Measurements from ENCODE around the gene TMEM269.

The TMEM269 gene

DNA sequence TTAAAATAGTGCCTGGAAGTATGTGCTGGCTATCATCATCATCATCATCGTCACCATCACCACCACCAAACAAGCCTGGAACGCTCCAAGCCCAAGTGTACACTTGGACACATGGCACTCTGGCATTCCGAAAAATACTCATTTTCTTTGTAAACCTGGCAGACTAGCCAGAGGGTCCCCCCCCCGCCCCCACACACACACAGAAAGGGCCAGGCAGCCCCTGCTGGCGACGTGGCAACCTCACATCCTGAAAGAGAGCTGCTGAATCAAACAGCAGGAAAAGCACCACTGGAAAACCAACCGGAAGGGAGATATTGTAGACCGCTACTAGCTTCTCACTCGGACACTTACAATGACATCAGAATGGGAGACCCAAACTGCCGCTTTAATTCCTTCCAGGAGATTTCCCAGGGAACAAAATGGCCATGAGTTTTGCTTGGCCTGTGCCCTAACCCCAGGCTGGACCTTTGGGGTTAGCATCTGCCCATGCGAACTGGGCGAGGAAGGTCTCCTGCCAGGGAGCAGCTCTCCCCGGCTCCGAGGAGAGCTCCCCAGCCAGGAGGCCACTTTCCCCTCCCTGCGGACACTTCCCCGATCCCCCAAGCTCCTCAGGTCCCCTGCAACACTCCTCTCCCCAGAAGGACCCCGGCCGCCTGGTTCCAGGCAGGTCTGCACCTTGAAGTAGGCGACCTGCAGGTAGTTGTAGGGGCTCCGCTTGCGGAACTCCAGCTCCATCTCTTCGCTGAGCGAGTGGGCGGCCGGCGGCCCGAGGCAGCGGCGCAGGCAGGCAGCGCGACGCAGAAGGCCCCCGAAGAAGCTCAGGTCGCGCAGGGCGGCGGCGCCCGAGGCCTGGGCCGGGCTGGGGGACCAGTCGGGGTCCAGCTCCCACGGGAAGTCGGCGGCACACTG is 18.7 kb upstream of the TMEM269 start (continued):
- TF ChIP-seq ZNF23 (tag by site-specific recombination; IDR thresholded peaks at IDR 0.05; ENCODE audit: borderline replicate concordance) (no peak), KLF8 (tag by site-specific recombination; IDR thresholded peaks at IDR 0.05) (no peak), YY1 (tag by site-specific recombination; IDR thresholded peaks at IDR 0.05) (no peak), SETDB1 (IDR thresholded peaks at IDR 0.05; ENCODE audit: insufficient read length, low read length) (no peak), ZNF426 (tag by site-specific recombination; IDR thresholded peaks at IDR 0.05) (no peak), ZNF341 (tag by site-specific recombination; IDR thresholded peaks at IDR 0.05; ENCODE audit: low read depth) (peak; percentile 68), ZNF324 (tag by site-specific recombination; IDR thresholded peaks at IDR 0.05) (no peak), ZNF621 (tag by site-specific recombination; IDR thresholded peaks at IDR 0.05) (no peak), ZNF558 (tag by site-specific recombination; IDR thresholded peaks at IDR 0.05) (no peak), PRDM1 (tag by site-specific recombination; IDR thresholded peaks at IDR 0.05) (peak; percentile 52; the same call in 1 of the 2 replicates), ZNF610 (tag by site-specific recombination; IDR thresholded peaks at IDR 0.05; ENCODE audit: borderline replicate concordance) (no peak), KLF10 (tag by site-specific recombination; IDR thresholded peaks at IDR 0.05) (no peak), OVOL3 (tag by site-specific recombination; IDR thresholded peaks at IDR 0.05) (no peak), ZNF670 (tag by site-specific recombination; IDR thresholded peaks at IDR 0.05; ENCODE audit: low read depth) (no peak), SCRT1 (tag by site-specific recombination; IDR thresholded peaks at IDR 0.05; ENCODE audit: borderline replicate concordance) (no peak), ZNF335 (tag by site-specific recombination; conservative IDR thresholded peaks at IDR 0.05) (peak; percentile 89), ZNF660 (tag by site-specific recombination; IDR thresholded peaks at IDR 0.05) (no peak), ZNF362 (tag by site-specific recombination; IDR thresholded peaks at IDR 0.05) (no peak), ZNF701 (tag by site-specific recombination; IDR thresholded peaks at IDR 0.05) (no peak), ZBTB44 (tag by site-specific recombination; IDR thresholded peaks at IDR 0.05) (no peak), ZXDB (tag by site-specific recombination; IDR thresholded peaks at IDR 0.05) (peak; percentile 85), ZNF133 (tag by site-specific recombination; IDR thresholded peaks at IDR 0.05) (no peak), ZNF747 (tag by site-specific recombination; IDR thresholded peaks at IDR 0.05) (no peak), SALL2 (tag by site-specific recombination; IDR thresholded peaks at IDR 0.05; ENCODE audit: borderline replicate concordance) (no peak)
- TF ChIP-seq, protein P1, sequence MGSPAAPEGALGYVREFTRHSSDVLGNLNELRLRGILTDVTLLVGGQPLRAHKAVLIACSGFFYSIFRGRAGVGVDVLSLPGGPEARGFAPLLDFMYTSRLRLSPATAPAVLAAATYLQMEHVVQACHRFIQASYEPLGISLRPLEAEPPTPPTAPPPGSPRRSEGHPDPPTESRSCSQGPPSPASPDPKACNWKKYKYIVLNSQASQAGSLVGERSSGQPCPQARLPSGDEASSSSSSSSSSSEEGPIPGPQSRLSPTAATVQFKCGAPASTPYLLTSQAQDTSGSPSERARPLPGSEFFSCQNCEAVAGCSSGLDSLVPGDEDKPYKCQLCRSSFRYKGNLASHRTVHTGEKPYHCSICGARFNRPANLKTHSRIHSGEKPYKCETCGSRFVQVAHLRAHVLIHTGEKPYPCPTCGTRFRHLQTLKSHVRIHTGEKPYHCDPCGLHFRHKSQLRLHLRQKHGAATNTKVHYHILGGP (tag by site-specific recombination; IDR thresholded peaks at IDR 0.05) = no peak
- TF ChIP-seq, protein P2, sequence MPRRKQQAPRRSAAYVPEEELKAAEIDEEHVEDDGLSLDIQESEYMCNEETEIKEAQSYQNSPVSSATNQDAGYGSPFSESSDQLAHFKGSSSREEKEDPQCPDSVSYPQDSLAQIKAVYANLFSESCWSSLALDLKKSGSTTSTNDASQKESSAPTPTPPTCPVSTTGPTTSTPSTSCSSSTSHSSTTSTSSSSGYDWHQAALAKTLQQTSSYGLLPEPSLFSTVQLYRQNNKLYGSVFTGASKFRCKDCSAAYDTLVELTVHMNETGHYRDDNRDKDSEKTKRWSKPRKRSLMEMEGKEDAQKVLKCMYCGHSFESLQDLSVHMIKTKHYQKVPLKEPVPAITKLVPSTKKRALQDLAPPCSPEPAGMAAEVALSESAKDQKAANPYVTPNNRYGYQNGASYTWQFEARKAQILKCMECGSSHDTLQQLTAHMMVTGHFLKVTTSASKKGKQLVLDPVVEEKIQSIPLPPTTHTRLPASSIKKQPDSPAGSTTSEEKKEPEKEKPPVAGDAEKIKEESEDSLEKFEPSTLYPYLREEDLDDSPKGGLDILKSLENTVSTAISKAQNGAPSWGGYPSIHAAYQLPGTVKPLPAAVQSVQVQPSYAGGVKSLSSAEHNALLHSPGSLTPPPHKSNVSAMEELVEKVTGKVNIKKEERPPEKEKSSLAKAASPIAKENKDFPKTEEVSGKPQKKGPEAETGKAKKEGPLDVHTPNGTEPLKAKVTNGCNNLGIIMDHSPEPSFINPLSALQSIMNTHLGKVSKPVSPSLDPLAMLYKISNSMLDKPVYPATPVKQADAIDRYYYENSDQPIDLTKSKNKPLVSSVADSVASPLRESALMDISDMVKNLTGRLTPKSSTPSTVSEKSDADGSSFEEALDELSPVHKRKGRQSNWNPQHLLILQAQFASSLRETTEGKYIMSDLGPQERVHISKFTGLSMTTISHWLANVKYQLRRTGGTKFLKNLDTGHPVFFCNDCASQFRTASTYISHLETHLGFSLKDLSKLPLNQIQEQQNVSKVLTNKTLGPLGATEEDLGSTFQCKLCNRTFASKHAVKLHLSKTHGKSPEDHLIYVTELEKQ (tag by site-specific recombination; IDR thresholded peaks at IDR 0.05; ENCODE audit: borderline replicate concordance) = no peak
- TF ChIP-seq, protein P3, sequence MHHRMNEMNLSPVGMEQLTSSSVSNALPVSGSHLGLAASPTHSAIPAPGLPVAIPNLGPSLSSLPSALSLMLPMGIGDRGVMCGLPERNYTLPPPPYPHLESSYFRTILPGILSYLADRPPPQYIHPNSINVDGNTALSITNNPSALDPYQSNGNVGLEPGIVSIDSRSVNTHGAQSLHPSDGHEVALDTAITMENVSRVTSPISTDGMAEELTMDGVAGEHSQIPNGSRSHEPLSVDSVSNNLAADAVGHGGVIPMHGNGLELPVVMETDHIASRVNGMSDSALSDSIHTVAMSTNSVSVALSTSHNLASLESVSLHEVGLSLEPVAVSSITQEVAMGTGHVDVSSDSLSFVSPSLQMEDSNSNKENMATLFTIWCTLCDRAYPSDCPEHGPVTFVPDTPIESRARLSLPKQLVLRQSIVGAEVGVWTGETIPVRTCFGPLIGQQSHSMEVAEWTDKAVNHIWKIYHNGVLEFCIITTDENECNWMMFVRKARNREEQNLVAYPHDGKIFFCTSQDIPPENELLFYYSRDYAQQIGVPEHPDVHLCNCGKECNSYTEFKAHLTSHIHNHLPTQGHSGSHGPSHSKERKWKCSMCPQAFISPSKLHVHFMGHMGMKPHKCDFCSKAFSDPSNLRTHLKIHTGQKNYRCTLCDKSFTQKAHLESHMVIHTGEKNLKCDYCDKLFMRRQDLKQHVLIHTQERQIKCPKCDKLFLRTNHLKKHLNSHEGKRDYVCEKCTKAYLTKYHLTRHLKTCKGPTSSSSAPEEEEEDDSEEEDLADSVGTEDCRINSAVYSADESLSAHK (tag by site-specific recombination; IDR thresholded peaks at IDR 0.05) = no peak
- TF ChIP-seq, protein P4, sequence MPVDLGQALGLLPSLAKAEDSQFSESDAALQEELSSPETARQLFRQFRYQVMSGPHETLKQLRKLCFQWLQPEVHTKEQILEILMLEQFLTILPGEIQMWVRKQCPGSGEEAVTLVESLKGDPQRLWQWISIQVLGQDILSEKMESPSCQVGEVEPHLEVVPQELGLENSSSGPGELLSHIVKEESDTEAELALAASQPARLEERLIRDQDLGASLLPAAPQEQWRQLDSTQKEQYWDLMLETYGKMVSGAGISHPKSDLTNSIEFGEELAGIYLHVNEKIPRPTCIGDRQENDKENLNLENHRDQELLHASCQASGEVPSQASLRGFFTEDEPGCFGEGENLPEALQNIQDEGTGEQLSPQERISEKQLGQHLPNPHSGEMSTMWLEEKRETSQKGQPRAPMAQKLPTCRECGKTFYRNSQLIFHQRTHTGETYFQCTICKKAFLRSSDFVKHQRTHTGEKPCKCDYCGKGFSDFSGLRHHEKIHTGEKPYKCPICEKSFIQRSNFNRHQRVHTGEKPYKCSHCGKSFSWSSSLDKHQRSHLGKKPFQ (tag by site-specific recombination; IDR thresholded peaks at IDR 0.05) = no peak
